Spleen (tissue), 7 donors: ENCODE measurements around the gene ADAMTS17.

Experiments used
- POLR2A ChIP-seq, 3 donors: fragments of 450-650 bp; IDR thresholded peaks; one replicate each; pipeline ENCODE4 v1.5.1; 2017; ENCODE audit warnings: antibody characterized with exemption in 3 of 3, mild to moderate bottlenecking in 1 of 3
- POLR2AphosphoS5 ChIP-seq, 3 donors: sonication (generic); formaldehyde crosslinking; IDR thresholded peaks; one replicate each; pipeline ENCODE4 v1.5.1; 2017; ENCODE audit warnings: antibody characterized with exemption in 3 of 3
- TF ChIP-seq, protein P1 (sequence below), 11 experiments: fragments of 200-600 bp in 7 of 11; fragments of 450-650 bp in 4 of 11; sonication (generic) in 4 of 11; IDR thresholded peaks in 8 of 11; conservative IDR thresholded peaks in 3 of 11; 1 replicate in 7 of 11; 2 replicates in 4 of 11; pipeline versions ENCODE4 v1.4.0 to v1.8.0; 2016 to 2021; ENCODE audit warnings: antibody characterized with exemption in 11 of 11, inconsistent platforms in 4 of 11, mild to moderate bottlenecking in 1 of 11
- donor health status: DM: no; HTN: no; CAD: no; lungs with moderate emphysema.
- donor health status: DM: no; HTN: no; CAD: no.
- donor health status: DM: no; HTN: no; CAD: no.

- TF ChIP-seq, protein P1, sequence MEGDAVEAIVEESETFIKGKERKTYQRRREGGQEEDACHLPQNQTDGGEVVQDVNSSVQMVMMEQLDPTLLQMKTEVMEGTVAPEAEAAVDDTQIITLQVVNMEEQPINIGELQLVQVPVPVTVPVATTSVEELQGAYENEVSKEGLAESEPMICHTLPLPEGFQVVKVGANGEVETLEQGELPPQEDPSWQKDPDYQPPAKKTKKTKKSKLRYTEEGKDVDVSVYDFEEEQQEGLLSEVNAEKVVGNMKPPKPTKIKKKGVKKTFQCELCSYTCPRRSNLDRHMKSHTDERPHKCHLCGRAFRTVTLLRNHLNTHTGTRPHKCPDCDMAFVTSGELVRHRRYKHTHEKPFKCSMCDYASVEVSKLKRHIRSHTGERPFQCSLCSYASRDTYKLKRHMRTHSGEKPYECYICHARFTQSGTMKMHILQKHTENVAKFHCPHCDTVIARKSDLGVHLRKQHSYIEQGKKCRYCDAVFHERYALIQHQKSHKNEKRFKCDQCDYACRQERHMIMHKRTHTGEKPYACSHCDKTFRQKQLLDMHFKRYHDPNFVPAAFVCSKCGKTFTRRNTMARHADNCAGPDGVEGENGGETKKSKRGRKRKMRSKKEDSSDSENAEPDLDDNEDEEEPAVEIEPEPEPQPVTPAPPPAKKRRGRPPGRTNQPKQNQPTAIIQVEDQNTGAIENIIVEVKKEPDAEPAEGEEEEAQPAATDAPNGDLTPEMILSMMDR (IDR thresholded peaks at IDR 0.05 in 8 of 11, conservative IDR thresholded peaks at IDR 0.05 in 3 of 11), result no peak
- TF ChIP-seq POLR2A (IDR thresholded peaks at IDR 0.05) (no peak), POLR2AphosphoS5 (IDR thresholded peaks at IDR 0.05) (no peak)
These were observed 193.9 kb downstream of the ADAMTS17 start for GRCh38 chr15:100147828-100148227.
